Measurements from ENCODE around the gene CLIP1. TPM values are rescaled to one million over a fixed set of nuclear protein-coding genes. Genes with fewer than 3 reads are reported as not detected.

Gene CLIP1
- total RNA-seq, 4 donors from 2014 or later: 55.7 to 167 (median 86.0) TPM

GRCh38 chr12:122411537-122411936 is 10.9 kb downstream of the CLIP1 start:
- H3K4me3 ChIP-seq: no peak overlapping the region
- TF ChIP-seq POLR2A (IDR thresholded peaks at IDR 0.05): no peak
- TF ChIP-seq, protein P1, sequence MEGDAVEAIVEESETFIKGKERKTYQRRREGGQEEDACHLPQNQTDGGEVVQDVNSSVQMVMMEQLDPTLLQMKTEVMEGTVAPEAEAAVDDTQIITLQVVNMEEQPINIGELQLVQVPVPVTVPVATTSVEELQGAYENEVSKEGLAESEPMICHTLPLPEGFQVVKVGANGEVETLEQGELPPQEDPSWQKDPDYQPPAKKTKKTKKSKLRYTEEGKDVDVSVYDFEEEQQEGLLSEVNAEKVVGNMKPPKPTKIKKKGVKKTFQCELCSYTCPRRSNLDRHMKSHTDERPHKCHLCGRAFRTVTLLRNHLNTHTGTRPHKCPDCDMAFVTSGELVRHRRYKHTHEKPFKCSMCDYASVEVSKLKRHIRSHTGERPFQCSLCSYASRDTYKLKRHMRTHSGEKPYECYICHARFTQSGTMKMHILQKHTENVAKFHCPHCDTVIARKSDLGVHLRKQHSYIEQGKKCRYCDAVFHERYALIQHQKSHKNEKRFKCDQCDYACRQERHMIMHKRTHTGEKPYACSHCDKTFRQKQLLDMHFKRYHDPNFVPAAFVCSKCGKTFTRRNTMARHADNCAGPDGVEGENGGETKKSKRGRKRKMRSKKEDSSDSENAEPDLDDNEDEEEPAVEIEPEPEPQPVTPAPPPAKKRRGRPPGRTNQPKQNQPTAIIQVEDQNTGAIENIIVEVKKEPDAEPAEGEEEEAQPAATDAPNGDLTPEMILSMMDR (IDR thresholded peaks at IDR 0.05): no peak
- no peaks in the 10 kb centered on the region for H3K27me3 ChIP-seq
- DNase-seq: no peak
- no peaks in the 10 kb centered on the region for H3K9me3 ChIP-seq
- no peak overlapping the region for H3K27ac ChIP-seq
- H3K36me3 ChIP-seq: no peaks in the 10 kb centered on the region
- H3K4me1 ChIP-seq: peaks cover 0 to 24% (median 2%) of the 10 kb centered on the region in 4 donors

DNA sequence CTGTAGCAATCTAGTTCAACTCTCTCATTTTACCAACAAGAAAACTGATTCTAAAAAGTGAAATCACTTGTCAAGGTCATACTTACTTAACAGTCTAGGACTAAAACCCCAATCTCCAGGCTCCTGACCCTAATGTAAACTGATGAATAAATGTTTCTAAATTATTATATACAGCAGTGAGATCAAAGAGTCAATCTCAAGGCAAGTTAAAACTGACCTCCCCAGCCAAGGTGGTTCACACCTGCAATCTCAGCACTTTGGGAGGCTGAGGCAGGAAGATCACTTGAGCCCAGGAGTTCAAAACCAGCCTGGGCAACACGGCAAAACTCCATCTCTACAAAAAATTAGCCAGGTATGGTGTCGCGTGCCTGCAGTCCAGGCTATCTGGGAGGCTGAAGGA is 15.3 kb downstream of the CLIP1 start:
- DNase-seq: no peak
- Histone ChIP-seq H3K4me3 (no peak overlapping the region), H3K9me3 (no peaks in the 10 kb centered on the region), H3K36me3 (no peaks in the 10 kb centered on the region), H3K27ac (peak overlapping the region in 1 of 4 donors; percentile 44), H3K27me3 (no peaks in the 10 kb centered on the region), H3K4me1 (peaks cover 0 to 19% (median 0%) of the 10 kb centered on the region in 4 donors)
- TF ChIP-seq POLR2A (IDR thresholded peaks at IDR 0.05): no peak
- TF ChIP-seq, protein P1 (IDR thresholded peaks at IDR 0.05): no peak

GRCh38 chr12:122406701-122407164 is 15.7 kb downstream of the CLIP1 start:
- Histone ChIP-seq H3K27ac (peak overlapping the region in 1 of 4 donors; percentile 44), H3K27me3 (no peaks in the 10 kb centered on the region), H3K9me3 (no peaks in the 10 kb centered on the region), H3K36me3 (no peaks in the 10 kb centered on the region), H3K4me1 (peaks cover 0 to 19% (median 0%) of the 10 kb centered on the region in 4 donors), H3K4me3 (no peak overlapping the region)
- TF ChIP-seq POLR2A (IDR thresholded peaks at IDR 0.05): no peak
- TF ChIP-seq, protein P1 (IDR thresholded peaks at IDR 0.05): no peak
- no peak for DNase-seq

- no peak for DNase-seq
- no peak overlapping the region for H3K27ac ChIP-seq
- peaks cover 0 to 28% (median 3%) of the 10 kb centered on the region in 4 donors for H3K4me1 ChIP-seq
- TF ChIP-seq POLR2A (IDR thresholded peaks at IDR 0.05): no peak
- TF ChIP-seq, protein P1 (IDR thresholded peaks at IDR 0.05): no peak
- H3K4me3 ChIP-seq: no peak overlapping the region
- H3K9me3 ChIP-seq: no peaks in the 10 kb centered on the region
- no peaks in the 10 kb centered on the region for H3K27me3 ChIP-seq
- no peaks in the 10 kb centered on the region for H3K36me3 ChIP-seq
These were observed 18.6 kb downstream of the CLIP1 start for GRCh38 chr12:122403831-122404230.

- no peaks in the 10 kb centered on the region for H3K9me3 ChIP-seq
- no peaks in the 10 kb centered on the region for H3K27me3 ChIP-seq
- H3K27ac ChIP-seq: no peak overlapping the region
- H3K4me1 ChIP-seq: peaks cover 0 to 28% (median 3%) of the 10 kb centered on the region in 4 donors
- no peaks in the 10 kb centered on the region for H3K36me3 ChIP-seq
- no peak overlapping the region for H3K4me3 ChIP-seq
- no peak for TF ChIP-seq POLR2A (IDR thresholded peaks at IDR 0.05)
- TF ChIP-seq, protein P1 (IDR thresholded peaks at IDR 0.05): no peak
- no peak for DNase-seq
These were observed 19.2 kb downstream of the CLIP1 start for GRCh38 chr12:122403115-122403770.

Measured in Peyer's patch (tissue), 4 donors.